GM12878 (cell line): ENCODE measurements around the gene YBX2. TPM values are rescaled to one million over a fixed set of nuclear protein-coding genes. Genes with fewer than 3 reads are reported as not detected.
A peak's percentile ranks its signal among the peaks of the same experiment; 100 is the strongest.

Source experiments
- ASH2L ChIP-seq: fragments of 300-600, 200-600 bp; sonication (generic); IDR thresholded peaks from 2 replicates; pipeline ENCODE4 v1.6.1; 2017; ENCODE audit warnings: low read depth, mild to moderate bottlenecking, borderline replicate concordance
- ATF3 ChIP-seq: IDR thresholded peaks from 2 replicates; pipeline ENCODE4 v1.6.1; 2011; ENCODE audit warnings: low read depth, mild to moderate bottlenecking, low read length, moderate library complexity, borderline replicate concordance; ENCODE audit errors: extremely low read depth
- ATF7 ChIP-seq: fragments of 450-650 bp; IDR thresholded peaks from 2 replicates; pipeline ENCODE4 v1.6.1; 2016; ENCODE audit warnings: low read depth, mild to moderate bottlenecking
- CHD1 ChIP-seq: IDR thresholded peaks from 2 replicates; pipeline ENCODE4 v1.6.1; 2012; ENCODE audit warnings: low read depth, low read length, improper control_type of control experiment
- CREB1 ChIP-seq: IDR thresholded peaks from 2 replicates; pipeline ENCODE4 v1.6.1; 2012; ENCODE audit warnings: low read depth, mild to moderate bottlenecking, inconsistent platforms
- E2F4 ChIP-seq: IDR thresholded peaks from 2 replicates; pipeline ENCODE4 v1.6.1; 2012; ENCODE audit warnings: low read depth, low read length, improper control_type of control experiment
- ETV6 ChIP-seq, 2 experiments: fragments of 450-650 bp in 1 of 2; IDR thresholded peaks in 1 of 2; conservative IDR thresholded peaks in 1 of 2; 2 replicates each; pipeline ENCODE4 v1.6.1; 2014; ENCODE audit warnings: antibody characterized with exemption in 1 of 2, borderline replicate concordance in 1 of 2, low read depth in 1 of 2, mild to moderate bottlenecking in 1 of 2, moderate library complexity in 1 of 2
- FOS ChIP-seq: IDR thresholded peaks from 3 replicates; pipeline ENCODE4 v1.6.1; 2011; ENCODE audit warnings: borderline replicate concordance; ENCODE audit not compliant: insufficient read length; ENCODE audit errors: extremely low read depth
- HSF1 ChIP-seq: fragments of 150-350 bp; IDR thresholded peaks from 2 replicates; pipeline ENCODE4 v1.6.1; 2014; ENCODE audit warnings: mild to moderate bottlenecking, low read depth, low read length
- IRF5 ChIP-seq: fragments of 450-650 bp; IDR thresholded peaks from 2 replicates; pipeline ENCODE4 v1.6.1; 2017; ENCODE audit warnings: borderline replicate concordance
- JUND ChIP-seq: IDR thresholded peaks from 2 replicates; pipeline ENCODE4 v1.6.1; 2012; ENCODE audit warnings: low read depth, mild to moderate bottlenecking, low read length, improper control_type of control experiment, moderate library complexity
- MYB ChIP-seq: fragments of 150-350 bp; IDR thresholded peaks from 2 replicates; pipeline ENCODE4 v1.6.1; 2014; ENCODE audit warnings: mild to moderate bottlenecking, low read depth, low read length, borderline replicate concordance
- PML ChIP-seq: IDR thresholded peaks from 2 replicates; pipeline ENCODE4 v1.6.1; 2012; ENCODE audit warnings: low read length, inconsistent platforms
- RAD51 ChIP-seq: fragments of 450-650 bp; IDR thresholded peaks from 2 replicates; pipeline ENCODE4 v1.6.1; 2016; ENCODE audit warnings: moderate library complexity, mild to moderate bottlenecking, inconsistent platforms
- RELB ChIP-seq: fragments of 450-650 bp; IDR thresholded peaks from 2 replicates; pipeline ENCODE4 v1.6.1; 2017; ENCODE audit warnings: low read depth, mild to moderate bottlenecking, moderate library complexity
- SMC3 ChIP-seq: IDR thresholded peaks from 2 replicates; pipeline ENCODE4 v1.6.1; 2011; ENCODE audit warnings: low read length, improper control_type of control experiment, borderline replicate concordance
- SUPT20H ChIP-seq: IDR thresholded peaks from 2 replicates; pipeline ENCODE4 v1.6.1; 2011; ENCODE audit warnings: low read depth, mild to moderate bottlenecking, low read length, moderate library complexity, borderline replicate concordance; ENCODE audit not compliant: control insufficient read depth
- TAF1 ChIP-seq: IDR thresholded peaks from 2 replicates; pipeline ENCODE4 v1.6.1; 2011; ENCODE audit warnings: mild to moderate bottlenecking, low read depth, low read length, borderline replicate concordance
- TBL1XR1 ChIP-seq: IDR thresholded peaks from 2 replicates; pipeline ENCODE4 v1.6.1; 2012; ENCODE audit warnings: low read depth, low read length, improper control_type of control experiment
- TCF12 ChIP-seq: IDR thresholded peaks from 2 replicates; pipeline ENCODE4 v1.6.1; 2011; ENCODE audit warnings: low read depth, mild to moderate bottlenecking, low read length
- YY1 ChIP-seq: IDR thresholded peaks from 2 replicates; pipeline ENCODE4 v1.6.1; 2011; ENCODE audit warnings: low read depth, mild to moderate bottlenecking, low read length
- ZBED1 ChIP-seq: IDR thresholded peaks from 2 replicates; pipeline ENCODE4 v1.6.1; 2016; ENCODE audit warnings: borderline replicate concordance
- ZNF622 ChIP-seq: fragments of 450-650 bp; IDR thresholded peaks from 2 replicates; pipeline ENCODE4 v1.6.1; 2017; ENCODE audit warnings: mild to moderate bottlenecking, inconsistent platforms
- ZSCAN29 ChIP-seq: fragments of 450-650 bp; IDR thresholded peaks from 2 replicates; pipeline ENCODE4 v1.6.1; 2017; ENCODE audit warnings: mild to moderate bottlenecking, moderate library complexity
- ZZZ3 ChIP-seq: IDR thresholded peaks from 2 replicates; pipeline ENCODE4 v1.6.1; 2011; ENCODE audit warnings: low read depth; ENCODE audit not compliant: control insufficient read depth, insufficient read length
- polyA plus RNA-seq, 11 experiments: library from polyadenylated mRNA; depleted of rRNA in 4 of 11; unstranded in 6 of 11; stranded (reverse) in 5 of 11; fragments of >200 nt; fragmentation: Nextera tagmentation in 4 of 11; fragmentation: Illumina TruSeq in 1 of 11; extraction: Ambion mirVana in 4 of 11; extraction: Trizol in 1 of 11; gene quantifications; 1 replicate in 1 of 11; 2 replicates in 10 of 11; pipeline versions ENCODE4 v1.2.1 to v1.2.3, GENCODE V29; 2011 to 2016; ENCODE audit warnings: inconsistent platforms in 2 of 11, missing spikeins in 2 of 11, low read depth in 1 of 11
- total RNA-seq, 4 experiments: library from RNA; depleted of rRNA in 3 of 4; stranded (reverse); fragments of >200 nt in 3 of 4; fragmentation: Illumina TruSeq in 1 of 4; extraction: Trizol in 1 of 4; gene quantifications; 2 replicates each; pipeline versions ENCODE4 v1.2.1 to v1.2.3, GENCODE V29; 2013 to 2021

Gene YBX2
- total and polyA plus RNA-seq, 10 of the 15 experiments (the other 5 are each of a cell fraction or from before 2014, with no cell fraction given), result not detected

GRCh38 chr17:7251661-7252175 is 42.7 kb downstream of the YBX2 start, which contains the start of gene CTDNEP1 (continued):
- TF ChIP-seq CREB1 (peak; percentile 92), JUND (no peak), ZZZ3 (no peak), ATF7 (no peak), TCF12 (peak; percentile 68; the same call in 1 of the 2 replicates), E2F4 (no peak), ASH2L (no peak), HSF1 (no peak), PML (no peak), ZNF622 (no peak), SUPT20H (no peak), FOS (no peak), ETV6 (conservative IDR thresholded peaks at IDR 0.05 in 1 of 2, IDR thresholded peaks at IDR 0.05 in 1 of 2; ENCODE audit: borderline replicate concordance in 1 of 2, low read depth in 1 of 2) (no peak), IRF5 (no peak), ZBED1 (no peak), RELB (peak; percentile 99), ZSCAN29 (no peak), YY1 (peak; percentile 98), TBL1XR1 (no peak), CHD1 (no peak), TAF1 (peak; percentile 85), MYB (no peak), ATF3 (no peak), SMC3 (no peak), RAD51 (no peak)
